Neural cell (in vitro differentiated cells): ENCODE results near the gene USP6NL. TPM values are rescaled to one million over a fixed set of nuclear protein-coding genes. Genes with fewer than 3 reads are reported as not detected.

Source experiments
- H2AFZ ChIP-seq: fragments of 200-600, 300-800 bp; sonication (generic), shearing (Covaris generic); 2 replicates; pipeline ENCODE4 v1.6.0; 2014; ENCODE audit warnings: low read depth, mild to moderate bottlenecking, antibody characterized with exemption, low read length, moderate library complexity
- H3F3A ChIP-seq: fragments of 200-600 bp; shearing (Covaris generic); 2 replicates; pipeline ENCODE4 v1.6.1; 2016; ENCODE audit warnings: mild to moderate bottlenecking, moderate library complexity, mixed read lengths, antibody characterized with exemption, low read length; ENCODE audit not compliant: insufficient read depth, poor library complexity, severe bottlenecking
- H3K27ac ChIP-seq: fragments of 200-600, 300-800 bp; sonication (generic), shearing (Covaris generic); 2 replicates; pipeline ENCODE4 v1.5.1; 2014; ENCODE audit warnings: mild to moderate bottlenecking, low read length, moderate library complexity
- H3K27me3 ChIP-seq: fragments of 300-800, 200-600 bp; sonication (generic), shearing (Covaris generic); 2 replicates; pipeline ENCODE4 v1.6.0; 2014; ENCODE audit warnings: mild to moderate bottlenecking, low read depth, low read length, moderate library complexity; ENCODE audit not compliant: insufficient read depth
- H3K36me3 ChIP-seq: fragments of 300-800, 200-600 bp; sonication (generic), shearing (Covaris generic); 2 replicates; pipeline ENCODE4 v1.5.1; 2014; ENCODE audit warnings: mild to moderate bottlenecking, antibody characterized with exemption, low read length, moderate library complexity; ENCODE audit not compliant: insufficient read depth
- H3K4me2 ChIP-seq: fragments of 300-800, 200-600 bp; sonication (generic), shearing (Covaris generic); 2 replicates; pipeline ENCODE4 v1.6.0; 2014; ENCODE audit warnings: mild to moderate bottlenecking, low read length
- H3K4me3 ChIP-seq: fragments of 300-800, 200-600 bp; sonication (generic), shearing (Covaris generic); 2 replicates; pipeline ENCODE4 v1.5.1; 2014; ENCODE audit warnings: mild to moderate bottlenecking, low read length, moderate library complexity
- H3K79me2 ChIP-seq: fragments of 200-600 bp; shearing (Covaris generic); replicated peaks from 2 replicates; pipeline ENCODE4 v1.6.0; 2014; ENCODE audit warnings: mild to moderate bottlenecking, low read length, moderate library complexity; ENCODE audit not compliant: insufficient read depth
- H3K9ac ChIP-seq: fragments of 300-800, 200-600 bp; sonication (generic), shearing (Covaris generic); 2 replicates; pipeline ENCODE4 v1.6.1; 2016; ENCODE audit warnings: mild to moderate bottlenecking, low read length, mixed read lengths
- H3K9me2 ChIP-seq: fragments of 200-600 bp; shearing (Covaris generic); 2 replicates; pipeline ENCODE4 v1.6.1; 2016; ENCODE audit warnings: mild to moderate bottlenecking, low read length, mixed read lengths; ENCODE audit not compliant: insufficient read depth
- H3K9me3 ChIP-seq: fragments of 200-600, 300-800 bp; sonication (generic), shearing (Covaris generic); 2 replicates; pipeline ENCODE4 v1.6.1; 2016; ENCODE audit warnings: mild to moderate bottlenecking, mixed run types, low read length, moderate library complexity, mixed read lengths
- H4K20me1 ChIP-seq: fragments of 200-600 bp; shearing (Covaris generic); 2 replicates; pipeline ENCODE4 v1.6.1; 2016; ENCODE audit warnings: mild to moderate bottlenecking, mixed run types; ENCODE audit not compliant: insufficient read depth
- CTCF ChIP-seq: fragments of 450-650 bp; IDR thresholded peaks from 2 replicates; pipeline ENCODE4 v1.5.1; 2014; ENCODE audit warnings: antibody characterized with exemption, mild to moderate bottlenecking, moderate library complexity; ENCODE audit not compliant: poor library complexity, severe bottlenecking
- EP300 ChIP-seq: fragments of 450-650 bp; conservative IDR thresholded peaks from 2 replicates; pipeline ENCODE4 v1.6.1; 2014; ENCODE audit warnings: antibody characterized with exemption, mild to moderate bottlenecking, moderate library complexity; ENCODE audit not compliant: poor library complexity, severe bottlenecking
- EZH2 ChIP-seq: fragments of 200-600, 300-800 bp; shearing (Covaris generic), sonication (generic); IDR thresholded peaks from 2 replicates; pipeline ENCODE4 v1.6.1; 2014; ENCODE audit warnings: antibody characterized with exemption, low read length, borderline replicate concordance, mild to moderate bottlenecking; ENCODE audit not compliant: insufficient read depth, poor library complexity, severe bottlenecking
- MXI1 ChIP-seq: fragments of 450-650 bp; conservative IDR thresholded peaks from 2 replicates; pipeline ENCODE4 v1.6.1; 2014; ENCODE audit warnings: antibody characterized with exemption, mild to moderate bottlenecking; ENCODE audit not compliant: poor library complexity, severe bottlenecking
- POLR2AphosphoS5 ChIP-seq: IDR thresholded peaks from 2 replicates; pipeline ENCODE4 v1.6.1; 2012
- RAD21 ChIP-seq: fragments of 450-650 bp; conservative IDR thresholded peaks from 2 replicates; pipeline ENCODE4 v1.6.1; 2014; ENCODE audit warnings: antibody characterized with exemption, mild to moderate bottlenecking, moderate library complexity
- REST ChIP-seq: IDR thresholded peaks from 2 replicates; pipeline ENCODE4 v1.6.1; 2012; ENCODE audit warnings: borderline replicate concordance
- SMC3 ChIP-seq: fragments of 450-650 bp; conservative IDR thresholded peaks from 2 replicates; pipeline ENCODE4 v1.6.1; 2014; ENCODE audit warnings: antibody characterized with exemption, mild to moderate bottlenecking, moderate library complexity; ENCODE audit not compliant: poor library complexity
- TAF1 ChIP-seq: IDR thresholded peaks from 2 replicates; pipeline ENCODE4 v1.6.1; 2012; ENCODE audit warnings: low read depth
- polyA plus RNA-seq: library from polyadenylated mRNA; depleted of rRNA; stranded (reverse); fragments of >200 nt; gene quantifications from 2 replicates; pipeline ENCODE4 v1.2.3, GENCODE V29; 2014

The USP6NL gene
- polyA plus RNA-seq, 1 donor from 2014 or later = 39.9 TPM

GRCh38 chr10:11515596-11516430 lies 95.6 kb downstream of the USP6NL start:
- Histone ChIP-seq H2AFZ (no peak overlapping the region), H3K9me3 (no peaks in the 10 kb centered on the region), H3F3A (no peaks in the 10 kb centered on the region), H3K4me2 (no peak overlapping the region), H3K9ac (no peak overlapping the region), H3K9me2 (no peaks in the 10 kb centered on the region), H3K27me3 (no peaks in the 10 kb centered on the region), H3K4me3 (no peak overlapping the region), H3K27ac (no peak overlapping the region), H4K20me1 (no peaks in the 10 kb centered on the region), H3K79me2 (peaks cover 6% of the 10 kb centered on the region), H3K36me3 (no peaks in the 10 kb centered on the region)
- TF ChIP-seq MXI1 (no peak), CTCF (peak; percentile 80), SMC3 (peak; percentile 94), RAD21 (peak; percentile 90)

- Histone ChIP-seq H3K9ac (no peak overlapping the region), H3K27me3 (no peaks in the 10 kb centered on the region), H3K4me2 (no peak overlapping the region), H3K36me3 (no peaks in the 10 kb centered on the region), H4K20me1 (no peaks in the 10 kb centered on the region), H3K9me3 (no peaks in the 10 kb centered on the region), H3K27ac (no peak overlapping the region), H3K9me2 (no peaks in the 10 kb centered on the region), H3F3A (no peaks in the 10 kb centered on the region), H3K79me2 (peaks cover 7% of the 10 kb centered on the region), H2AFZ (no peak overlapping the region), H3K4me3 (no peak overlapping the region)
- TF ChIP-seq EZH2 (no peak), TAF1 (no peak), POLR2AphosphoS5 (no peak), EP300 (no peak), RAD21 (no peak), MXI1 (no peak), REST (no peak), SMC3 (no peak), CTCF (no peak)
Observed at GRCh38 chr10:11513727-11514126, 97.7 kb downstream of the USP6NL start.
